Gastroesophageal sphincter (tissue), 4 donors: ENCODE measurements around the gene SPATA25. TPM values are rescaled to one million over a fixed set of nuclear protein-coding genes. Genes with fewer than 3 reads are reported as not detected.

Source experiments
- ATAC-seq: fragments of 150-250 bp; one replicate; pipeline ENCODE4 v1.9.1; 2016; ENCODE audit warnings: mild to moderate bottlenecking, moderate library complexity
- H3K27ac ChIP-seq, 4 donors: fragments of 200-600 bp; sonication (generic) in 3 of 4; 1 replicate in 3 of 4; 2 replicates in 1 of 4; pipeline ENCODE4 v1.5.1; 2016 to 2019
- H3K27me3 ChIP-seq: fragments of 200-600 bp; sonication (generic); one replicate; pipeline ENCODE4 v1.5.1; 2019
- H3K36me3 ChIP-seq, 2 donors: fragments of 200-600 bp; sonication (generic); one replicate each; pipeline ENCODE4 v1.5.1; 2019; ENCODE audit warnings: control low read depth in 1 of 2
- H3K4me1 ChIP-seq, 3 donors: fragments of 200-600 bp; sonication (generic); 1 replicate in 2 of 3; 2 replicates in 1 of 3; pipeline ENCODE4 v1.5.1; 2016 to 2019; ENCODE audit warnings: control low read depth in 2 of 3
- H3K4me3 ChIP-seq, 2 donors: fragments of 200-600 bp; sonication (generic); one replicate each; pipeline ENCODE4 v1.5.1; 2019; ENCODE audit warnings: mild to moderate bottlenecking in 1 of 2, moderate library complexity in 1 of 2
- H3K9me3 ChIP-seq, 3 donors: fragments of 200-600 bp; sonication (generic); one replicate each; pipeline ENCODE4 v1.5.1; 2017 to 2019; ENCODE audit warnings: control low read depth in 2 of 3
- CTCF ChIP-seq, 4 experiments: fragments of 200-600 bp in 2 of 4; fragments of 450-650 bp in 2 of 4; sonication (generic) in 1 of 4; IDR thresholded peaks; one replicate each; pipeline ENCODE4 v1.5.1; 2017 to 2019; ENCODE audit warnings: antibody characterized with exemption in 4 of 4, mild to moderate bottlenecking in 2 of 4, moderate library complexity in 2 of 4
- EP300 ChIP-seq: sonication (generic); formaldehyde crosslinking; IDR thresholded peaks from one replicate; pipeline ENCODE4 v1.6.1; 2017; ENCODE audit warnings: antibody characterized with exemption, mild to moderate bottlenecking
- POLR2A ChIP-seq, 2 donors: fragments of 450-650 bp; IDR thresholded peaks; one replicate each; pipeline ENCODE4 v1.6.1; 2017; ENCODE audit warnings: antibody characterized with exemption in 2 of 2, mild to moderate bottlenecking in 2 of 2, moderate library complexity in 1 of 2
- POLR2AphosphoS5 ChIP-seq: sonication (generic); formaldehyde crosslinking; IDR thresholded peaks from one replicate; pipeline ENCODE4 v1.6.1; 2017; ENCODE audit warnings: antibody characterized with exemption
- WGBS, 2 donors: methylation state at CpG; one replicate each; pipeline ENCODE4 v1.1.5; 2018; ENCODE audit warnings: low coverage in 1 of 2; 5-methylcytosine and 5-hydroxymethylcytosine counted together
- total RNA-seq, 4 donors: library from RNA; depleted of rRNA; stranded (reverse); fragments of >200 nt; gene quantifications; one replicate each; pipeline ENCODE4 v1.1.0, GENCODE V29; 2016

Gene SPATA25
- total RNA-seq, 4 donors from 2014 or later, result 4.2 to 7.9 (median 5.1) TPM; not detected in 1

- ATAC-seq, result no peak
- peaks cover 0 to 37% of the 10 kb centered on the region in 2 donors for H3K36me3 ChIP-seq
- WGBS, 2 donors, result 91 to 100% methylated on average over 2 of the region's 2 CpGs
- peaks cover 11% of the 10 kb centered on the region for H3K27me3 ChIP-seq
- H3K9me3 ChIP-seq, result no peaks in the 10 kb centered on the region
- peaks cover 0 to 23% (median 5%) of the 10 kb centered on the region in 3 donors for H3K4me1 ChIP-seq
- H3K27ac ChIP-seq, result no peak overlapping the region
- TF ChIP-seq CTCF (IDR thresholded peaks at IDR 0.05), result no peak
- TF ChIP-seq POLR2AphosphoS5, result no peak
- no peak for TF ChIP-seq POLR2A (IDR thresholded peaks at IDR 0.05)
- TF ChIP-seq EP300, result no peak
- no peak overlapping the region for H3K4me3 ChIP-seq
Measured at GRCh38 chr20:45908084-45908483, 20.7 kb upstream of the SPATA25 start.

- no peaks in the 10 kb centered on the region for H3K9me3 ChIP-seq
- H3K4me3 ChIP-seq, result no peak overlapping the region
- H3K36me3 ChIP-seq, result peaks cover 0 to 42% of the 10 kb centered on the region in 2 donors
- H3K27me3 ChIP-seq, result peaks cover 4% of the 10 kb centered on the region
- WGBS, 2 donors, result 80 to 95% methylated on average over 3 to 9 of the region's 17 CpGs
- no peak overlapping the region for H3K27ac ChIP-seq
- TF ChIP-seq POLR2AphosphoS5 (no peak), POLR2A (IDR thresholded peaks at IDR 0.05) (no peak), CTCF (IDR thresholded peaks at IDR 0.05) (no peak), EP300 (no peak)
- no peak for ATAC-seq
- H3K4me1 ChIP-seq, result peaks cover 0 to 17% (median 1%) of the 10 kb centered on the region in 3 donors
Measured at GRCh38 chr20:45907219-45907948, 20.0 kb upstream of the SPATA25 start.

- Histone ChIP-seq H3K36me3 (peaks cover 0 to 57% of the 10 kb centered on the region in 2 donors), H3K27me3 (no peaks in the 10 kb centered on the region), H3K9me3 (no peaks in the 10 kb centered on the region), H3K4me1 (no peaks in the 10 kb centered on the region), H3K4me3 (no peak overlapping the region), H3K27ac (no peak overlapping the region)
- ATAC-seq, result no peak
- TF ChIP-seq POLR2AphosphoS5, result no peak
- TF ChIP-seq EP300, result no peak
- no peak for TF ChIP-seq POLR2A (IDR thresholded peaks at IDR 0.05)
- TF ChIP-seq CTCF (IDR thresholded peaks at IDR 0.05), result no peak
- 75 to 86% methylated on average over 4 to 6 of the region's 8 CpGs for WGBS, 2 donors
Measured at GRCh38 chr20:45905505-45906079, 18.2 kb upstream of the SPATA25 start.

- no peak overlapping the region for H3K4me3 ChIP-seq
- no peaks in the 10 kb centered on the region for H3K4me1 ChIP-seq
- no peaks in the 10 kb centered on the region for H3K27me3 ChIP-seq
- no peak overlapping the region for H3K27ac ChIP-seq
- H3K36me3 ChIP-seq, result peaks cover 0 to 63% of the 10 kb centered on the region in 2 donors
- no peaks in the 10 kb centered on the region for H3K9me3 ChIP-seq
- 82 to 86% methylated on average over 5 to 7 of the region's 16 CpGs for WGBS, 2 donors
- TF ChIP-seq CTCF (IDR thresholded peaks at IDR 0.05), result no peak
- TF ChIP-seq POLR2AphosphoS5, result no peak
- no peak for TF ChIP-seq EP300
- no peak for TF ChIP-seq POLR2A (IDR thresholded peaks at IDR 0.05)
- no peak for ATAC-seq
Measured at GRCh38 chr20:45904583-45905504, 17.4 kb upstream of the SPATA25 start.
